CD4-positive, alpha-beta T cell treated with Interleukin-17A for 1 hour (primary cell): Measurements from ENCODE around the gene WDR91.
"Not testable (repeated sequence)": the region's sequence is repeated elsewhere in the genome, so short reads cannot be mapped to it uniquely, and the experiment has no call there.

Source experiments
- DNase-seq: peaks from one replicate; pipeline ENCODE4 v3.0.0-alpha.2; 2020

Gene WDR91

GRCh38 chr7:135211179-135211945 is at the start of gene WDR91:
TSS of gene WDR91 (minus strand) at chr7:135211526. CDS start at chr7:135211502, 24 bp downstream.
- peak; percentile 97 for DNase-seq

GRCh38 chr7:135260470-135260869 is 49.1 kb upstream of the WDR91 start:
- no peak for DNase-seq

- DNase-seq = no peak
Observed at GRCh38 chr7:135259702-135260101, 48.4 kb upstream of the WDR91 start.

- no peak for DNase-seq
Observed at GRCh38 chr7:135258585-135258984, 47.3 kb upstream of the WDR91 start.

GRCh38 chr7:135257790-135258189 is 46.5 kb upstream of the WDR91 start:
- DNase-seq = no peak

- DNase-seq = peak; percentile 9
Observed at GRCh38 chr7:135253851-135254771, 42.8 kb upstream of the WDR91 start.

GRCh38 chr7:135251496-135252391 is 40.4 kb upstream of the WDR91 start:
- DNase-seq = no peak

- no peak for DNase-seq
Observed at GRCh38 chr7:135248546-135248945, 37.2 kb upstream of the WDR91 start.

- DNase-seq = no peak
Observed at GRCh38 chr7:135247746-135248471, 36.6 kb upstream of the WDR91 start.

GRCh38 chr7:135246191-135246825 is 35.0 kb upstream of the WDR91 start:
- no peak for DNase-seq

GRCh38 chr7:135245226-135246190 is 34.2 kb upstream of the WDR91 start:
- no peak for DNase-seq

GRCh38 chr7:135242096-135242684 is 30.9 kb upstream of the WDR91 start:
- DNase-seq = no peak

GRCh38 chr7:135240441-135240840 is 29.1 kb upstream of the WDR91 start:
- no peak for DNase-seq

- DNase-seq = no peak
Observed at GRCh38 chr7:135239263-135239662, 27.9 kb upstream of the WDR91 start.

- no peak for DNase-seq
Observed at GRCh38 chr7:135238112-135238744, 26.9 kb upstream of the WDR91 start.

GRCh38 chr7:135236727-135237126 is 25.4 kb upstream of the WDR91 start:
- no peak for DNase-seq

- no peak for DNase-seq
Observed at GRCh38 chr7:135235841-135236240, 24.5 kb upstream of the WDR91 start.

- no peak for DNase-seq
Observed at GRCh38 chr7:135234727-135235126, 23.4 kb upstream of the WDR91 start.

GRCh38 chr7:135234095-135234494 is 22.8 kb upstream of the WDR91 start:
- DNase-seq = not testable (repeated sequence)
